Measurements from ENCODE around the gene ASZ1. TPM values are rescaled to one million over a fixed set of nuclear protein-coding genes. Genes with fewer than 3 reads are reported as not detected.

The ASZ1 gene
- total RNA-seq, 1 donor from 2014 or later, result not detected

- no peaks in the 10 kb centered on the region for H3K27me3 Mint-ChIP-seq (ENCODE audit: unreplicated experiment)
- H3K9me3 Mint-ChIP-seq (ENCODE audit: unreplicated experiment), result no peaks in the 10 kb centered on the region
- no peak for DNase-seq
- no peaks in the 10 kb centered on the region for H3K4me1 Mint-ChIP-seq (ENCODE audit: low read depth, unreplicated experiment)
- no peak overlapping the region for H3K27ac Mint-ChIP-seq (ENCODE audit: unreplicated experiment)
- no peak overlapping the region for H3K4me3 Mint-ChIP-seq (ENCODE audit: unreplicated experiment)
- H3K36me3 Mint-ChIP-seq (ENCODE audit: unreplicated experiment), result no peaks in the 10 kb centered on the region
- no peak for TF ChIP-seq CTCF (IDR thresholded peaks at IDR 0.05; ENCODE audit: partially characterized antibody, unreplicated experiment)
Measured at GRCh38 chr7:117364339-117365080, 62.8 kb downstream of the ASZ1 start.

GRCh38 chr7:117362294-117362888 lies 64.9 kb downstream of the ASZ1 start:
- Mint-ChIP-seq H3K36me3 (ENCODE audit: unreplicated experiment) (no peaks in the 10 kb centered on the region), H3K9me3 (ENCODE audit: unreplicated experiment) (no peaks in the 10 kb centered on the region), H3K4me3 (ENCODE audit: unreplicated experiment) (no peak overlapping the region), H3K27me3 (ENCODE audit: unreplicated experiment) (no peaks in the 10 kb centered on the region), H3K27ac (ENCODE audit: unreplicated experiment) (no peak overlapping the region), H3K4me1 (ENCODE audit: low read depth, unreplicated experiment) (no peaks in the 10 kb centered on the region)
- no peak for TF ChIP-seq CTCF (IDR thresholded peaks at IDR 0.05; ENCODE audit: partially characterized antibody, unreplicated experiment)
- DNase-seq, result no peak

GRCh38 chr7:117350027-117350426 lies 77.3 kb downstream of the ASZ1 start:
- Mint-ChIP-seq H3K9me3 (ENCODE audit: unreplicated experiment) (no peaks in the 10 kb centered on the region), H3K27ac (ENCODE audit: unreplicated experiment) (no peak overlapping the region), H3K36me3 (ENCODE audit: unreplicated experiment) (no peaks in the 10 kb centered on the region), H3K27me3 (ENCODE audit: unreplicated experiment) (no peaks in the 10 kb centered on the region), H3K4me3 (ENCODE audit: unreplicated experiment) (no peak overlapping the region), H3K4me1 (ENCODE audit: low read depth, unreplicated experiment) (no peaks in the 10 kb centered on the region)
- TF ChIP-seq CTCF (IDR thresholded peaks at IDR 0.05; ENCODE audit: partially characterized antibody, unreplicated experiment), result no peak
- no peak for DNase-seq

- no peaks in the 10 kb centered on the region for H3K4me1 Mint-ChIP-seq (ENCODE audit: low read depth, unreplicated experiment)
- H3K36me3 Mint-ChIP-seq (ENCODE audit: unreplicated experiment), result no peaks in the 10 kb centered on the region
Measured at GRCh38 chr7:117349570-117349969, 77.7 kb downstream of the ASZ1 start.

More at GRCh38 chr7:117349570-117349969, 77.7 kb downstream of the ASZ1 start:
- Mint-ChIP-seq H3K27me3 (ENCODE audit: unreplicated experiment) (no peaks in the 10 kb centered on the region), H3K27ac (ENCODE audit: unreplicated experiment) (no peak overlapping the region), H3K9me3 (ENCODE audit: unreplicated experiment) (no peaks in the 10 kb centered on the region), H3K4me3 (ENCODE audit: unreplicated experiment) (no peak overlapping the region)
- TF ChIP-seq CTCF (IDR thresholded peaks at IDR 0.05; ENCODE audit: partially characterized antibody, unreplicated experiment), result no peak
- DNase-seq, result no peak
